HG02938 (cell line): ENCODE data around the gene SOX6.

ENCODE experiments used
- ATAC-seq: cut with Tn5 transposase; IDR thresholded peaks from one replicate; pipeline ENCODE4 v1.9.1; 2021; ENCODE audit warnings: mild to moderate bottlenecking, moderate library complexity; ENCODE audit not compliant: unreplicated experiment

SOX6 gene

DNA sequence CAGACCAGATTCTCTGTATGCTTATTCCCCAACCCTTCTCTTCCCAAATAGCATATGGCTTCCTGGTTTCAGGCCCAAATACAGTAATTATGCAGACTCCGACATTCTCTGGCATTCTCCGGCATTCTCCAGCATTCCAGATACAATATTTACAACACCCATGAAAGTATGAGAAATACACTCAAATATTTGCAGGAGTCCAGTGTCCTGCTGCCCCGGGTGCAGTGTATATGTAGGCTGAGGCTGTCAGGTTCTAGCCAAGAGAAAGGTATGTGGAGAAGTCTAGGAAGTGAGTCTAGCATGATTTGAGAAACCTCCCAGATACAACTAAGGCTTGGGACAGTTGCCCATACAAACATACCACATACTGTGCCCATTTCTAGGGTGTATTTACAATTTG lies 160.7 kb downstream of the SOX6 start:
- no peak for ATAC-seq

DNA sequence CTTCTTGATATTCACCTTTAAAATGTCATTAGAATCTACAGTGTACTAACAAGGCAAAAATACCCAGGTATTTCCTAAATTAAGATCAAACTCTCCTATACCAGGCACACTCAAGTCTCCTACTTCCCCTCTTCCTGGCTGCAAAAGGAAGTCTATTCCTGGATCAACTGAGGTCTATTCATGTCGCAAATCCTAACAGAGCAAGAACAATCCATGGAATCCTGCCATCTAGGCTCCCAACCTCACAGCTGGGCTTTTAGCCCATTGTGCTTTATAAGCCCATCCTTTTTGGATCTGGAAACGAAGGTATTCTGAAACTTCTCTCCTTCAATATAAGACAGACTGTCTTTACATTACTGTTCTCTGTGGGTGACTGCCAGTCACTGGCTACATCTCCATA lies 161.8 kb downstream of the SOX6 start:
- ATAC-seq: no peak

DNA sequence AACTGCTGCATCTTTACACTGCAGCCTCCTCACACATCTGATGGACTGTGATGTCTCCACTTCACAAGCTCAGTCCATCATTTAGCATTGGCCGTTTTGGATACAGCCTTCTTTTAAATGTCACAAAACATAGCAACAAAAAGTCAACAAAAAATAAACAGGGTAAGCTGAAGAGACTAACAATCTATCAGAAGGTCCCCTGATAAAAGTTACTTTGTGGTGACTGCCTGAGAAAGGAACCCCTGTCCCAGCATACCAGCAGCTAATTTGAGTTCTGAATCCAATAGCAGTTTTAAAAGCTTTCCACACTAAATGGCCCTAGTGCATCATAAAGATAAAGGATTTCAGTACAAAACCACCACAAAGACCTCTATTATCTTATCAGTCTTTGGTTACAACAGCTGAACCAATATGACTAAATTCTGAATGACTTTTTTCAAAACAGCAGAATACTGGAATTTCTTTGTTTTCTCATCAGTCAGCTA lies 162.4 kb downstream of the SOX6 start:
- ATAC-seq: no peak

DNA sequence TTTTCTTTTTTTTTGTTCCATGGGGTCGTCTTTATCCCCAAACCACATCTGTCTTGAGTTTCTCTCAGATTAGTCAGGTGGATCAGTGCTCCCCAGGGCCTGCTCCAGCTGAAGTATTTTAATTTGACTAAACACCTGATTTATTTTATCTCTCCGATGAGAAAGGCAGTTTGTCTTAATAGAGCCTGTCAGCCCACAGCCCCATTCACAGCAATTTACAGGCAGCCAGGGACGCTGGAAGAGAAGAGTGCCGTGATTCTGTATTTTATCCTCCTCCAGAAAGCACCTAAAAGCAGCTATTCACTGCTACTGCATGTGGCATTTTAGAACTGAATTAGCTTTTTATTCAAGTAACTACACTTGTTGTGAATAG lies 164.5 kb downstream of the SOX6 start:
- ATAC-seq: no peak

DNA sequence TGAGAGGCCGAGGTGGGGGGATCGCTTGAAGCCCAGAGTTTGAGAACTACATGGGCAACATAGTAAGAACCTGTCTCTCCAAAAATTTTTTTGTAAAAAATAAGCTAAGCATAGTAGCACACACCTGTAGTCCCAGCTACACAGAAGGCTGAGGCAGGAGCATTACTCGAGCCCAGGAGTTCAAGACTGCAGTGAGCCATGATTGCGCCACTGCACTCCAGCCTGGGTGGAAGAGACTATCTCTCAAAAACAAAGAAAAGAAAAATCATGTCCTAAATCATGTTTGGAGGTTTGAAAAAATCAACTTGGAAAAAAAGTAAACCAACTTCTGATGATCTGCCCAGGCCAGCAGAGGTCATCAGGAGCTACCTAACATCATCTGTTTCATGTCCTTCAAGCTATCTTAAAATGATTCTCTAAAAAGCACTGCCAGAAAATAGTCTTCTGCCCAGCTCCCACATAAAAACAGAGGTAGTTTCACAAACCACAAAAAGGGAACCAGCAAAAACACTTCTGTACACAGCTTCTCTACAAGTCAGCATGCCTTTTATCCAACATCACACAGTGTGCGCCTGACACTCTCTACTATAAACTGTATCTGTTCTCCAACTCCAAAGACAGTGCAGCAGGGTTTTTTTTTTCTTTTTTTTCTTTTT lies 165.0 kb downstream of the SOX6 start:
- ATAC-seq: no peak

DNA sequence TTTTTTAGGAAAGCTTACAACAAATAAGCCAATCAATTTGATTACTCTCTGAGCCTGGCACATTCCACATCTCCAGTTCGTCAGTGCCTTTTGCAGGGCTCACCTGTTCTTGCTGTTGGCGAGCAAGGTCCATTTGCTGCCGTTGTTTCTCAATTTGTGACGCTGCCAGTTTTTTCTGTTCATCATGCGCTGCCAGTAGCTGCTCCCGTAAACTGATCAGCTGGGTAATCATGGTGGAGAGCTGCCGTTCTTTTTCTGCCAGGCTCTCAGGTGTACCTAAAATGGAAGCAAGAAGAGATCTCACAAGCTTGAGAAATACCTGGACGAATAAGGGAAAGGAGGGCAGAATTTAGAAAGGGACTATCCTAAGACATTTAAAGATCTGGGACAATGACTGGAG lies 169.7 kb downstream of the SOX6 start:
- ATAC-seq: no peak

DNA sequence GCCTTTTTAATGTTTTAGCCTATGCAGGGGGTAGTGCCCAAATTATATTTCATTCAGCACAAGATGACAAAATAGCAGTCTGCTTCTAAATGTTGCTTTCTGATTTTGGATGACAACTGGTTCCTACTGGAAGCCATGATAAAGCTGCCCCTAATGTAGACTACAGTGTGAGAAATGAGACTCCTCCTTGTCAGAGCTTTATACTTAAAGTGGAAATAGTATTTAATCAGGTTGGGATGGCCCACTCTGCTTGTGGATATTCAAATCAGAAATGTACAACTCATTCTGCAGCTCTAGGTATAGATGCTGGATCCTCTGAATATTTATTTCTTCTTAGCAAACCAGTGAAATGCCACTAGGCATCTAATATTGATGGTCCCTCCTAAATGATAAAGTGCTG lies 171.3 kb downstream of the SOX6 start:
- ATAC-seq: no peak

DNA sequence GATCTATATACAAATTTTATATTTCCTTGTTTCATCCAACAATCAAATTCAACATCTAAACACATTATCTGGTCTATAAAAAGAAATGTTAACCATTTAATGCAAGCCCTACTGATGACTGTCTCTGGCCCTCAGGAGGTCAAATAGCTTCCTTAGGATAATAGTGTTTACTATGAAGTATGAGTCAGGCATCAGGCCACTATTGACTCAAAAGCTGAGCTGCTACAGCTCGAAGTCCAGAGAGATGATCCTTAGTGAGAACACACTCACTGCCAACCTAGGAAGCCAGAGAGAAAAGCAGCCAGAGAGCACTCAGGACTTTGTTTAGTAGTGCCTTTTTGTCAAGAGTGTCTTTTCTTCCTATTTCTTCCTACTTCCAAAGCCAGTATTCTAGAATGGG lies 171.8 kb downstream of the SOX6 start:
- ATAC-seq: no peak

DNA sequence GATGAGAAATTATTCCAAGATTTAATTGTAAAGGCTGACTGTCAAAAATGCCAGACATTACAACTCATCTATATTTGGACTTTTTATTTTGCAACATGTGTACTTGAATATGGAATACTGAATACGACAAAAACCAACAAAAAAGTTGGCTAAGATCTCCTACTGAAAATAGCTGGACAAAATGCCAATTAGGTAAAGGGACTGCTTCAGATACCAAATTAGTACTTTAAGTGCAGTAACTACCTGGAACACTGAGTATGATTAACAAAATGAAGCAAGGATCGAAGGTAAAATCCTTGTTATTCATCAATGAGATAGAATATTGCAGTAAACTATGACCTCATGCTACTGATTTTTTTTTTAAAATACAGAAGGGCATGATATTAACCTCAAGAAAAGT lies 173.8 kb downstream of the SOX6 start:
- no peak for ATAC-seq

DNA sequence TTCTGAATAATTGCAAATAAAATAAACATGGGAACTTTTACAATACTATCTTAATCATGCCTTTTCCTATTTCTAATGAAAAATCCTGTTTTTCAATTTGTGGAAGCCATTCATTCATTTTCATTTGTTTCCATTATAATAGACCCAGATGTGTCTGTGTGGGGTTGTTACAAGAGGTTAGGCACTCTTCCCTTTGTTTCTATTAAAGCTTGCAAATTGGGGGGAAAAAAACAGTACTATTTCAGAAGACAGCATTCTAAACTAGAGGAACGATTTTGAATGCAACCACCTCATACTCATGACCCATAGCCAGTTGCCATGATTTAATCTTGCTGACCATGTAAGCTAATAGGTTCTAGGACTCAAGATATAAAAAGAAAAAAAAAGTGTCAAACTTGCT lies 175.5 kb downstream of the SOX6 start:
- no peak for ATAC-seq

DNA sequence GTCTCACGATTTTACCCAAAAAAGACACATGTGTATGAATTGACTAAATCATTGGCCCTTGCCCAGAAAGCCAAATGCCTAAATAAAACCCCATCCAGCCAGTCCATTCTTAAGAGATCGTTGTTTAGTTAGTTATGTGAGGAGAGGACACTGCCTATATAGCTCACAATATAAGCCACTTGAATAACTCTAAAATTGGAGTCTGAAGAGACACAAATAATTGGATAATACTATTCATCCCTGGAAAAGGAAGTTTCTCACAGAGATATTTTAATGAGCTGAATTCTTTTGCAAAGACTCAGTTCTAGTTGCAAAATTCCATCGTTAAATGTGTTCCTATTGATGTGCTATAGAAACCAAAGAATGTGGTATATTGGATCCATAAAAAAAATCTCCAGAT lies 176.7 kb downstream of the SOX6 start:
- no peak for ATAC-seq

DNA sequence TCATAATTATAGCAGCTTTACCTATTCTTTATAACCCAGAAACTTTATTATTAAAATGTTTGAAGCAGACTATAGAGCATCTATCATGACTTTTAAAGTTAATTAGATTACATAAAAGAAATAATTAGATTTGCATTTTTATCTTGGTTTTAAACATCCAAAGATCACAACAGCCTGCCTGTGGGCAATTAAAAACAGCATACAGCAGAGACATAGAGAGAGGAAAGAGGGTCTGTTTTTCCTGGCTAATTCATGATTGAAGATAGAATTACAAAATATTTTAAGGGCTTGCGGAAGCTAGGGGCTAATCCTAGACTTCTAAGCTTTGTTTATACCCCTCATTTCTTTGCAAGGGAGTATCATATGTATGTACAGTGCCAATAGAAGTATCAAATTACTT lies 178.1 kb downstream of the SOX6 start:
- ATAC-seq: no peak

DNA sequence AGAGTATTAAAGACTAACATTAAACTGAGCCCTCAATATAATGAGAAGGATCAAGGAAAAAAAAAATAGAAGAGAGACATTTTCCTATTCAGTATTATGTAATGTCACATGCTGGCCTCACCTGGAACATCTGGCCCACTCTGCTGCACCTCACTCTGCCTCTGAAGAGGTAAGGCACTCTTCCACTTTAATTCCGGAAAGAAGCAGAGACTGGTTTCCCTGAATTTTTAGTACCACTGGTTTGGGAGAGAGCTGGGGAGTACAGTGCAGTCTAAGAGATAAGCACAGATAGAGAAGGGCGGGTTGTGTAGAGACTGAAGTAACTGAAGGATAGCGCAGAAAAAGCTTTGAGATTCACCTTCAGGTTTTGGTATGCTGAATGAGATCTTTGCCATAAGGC lies 178.7 kb downstream of the SOX6 start:
- no peak for ATAC-seq

DNA sequence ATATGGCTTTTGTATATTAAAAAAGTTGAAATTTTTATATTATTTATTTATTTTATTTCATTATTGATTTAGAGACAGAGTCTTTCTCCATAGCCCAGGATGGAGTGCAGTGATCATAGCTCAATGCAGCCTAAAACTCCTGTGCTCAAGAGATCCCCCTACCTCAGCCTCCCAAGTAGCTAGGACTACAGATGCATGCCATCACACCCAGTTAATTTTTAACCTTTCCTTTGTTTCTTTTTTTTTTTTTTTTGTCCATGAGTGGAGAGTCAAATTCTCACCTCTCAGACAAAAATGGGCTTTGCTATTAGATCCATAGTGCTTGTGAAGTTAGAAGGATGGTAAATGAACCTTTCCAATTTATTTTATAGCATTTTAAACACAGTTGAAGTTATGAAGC lies 182.5 kb downstream of the SOX6 start:
- ATAC-seq: no peak

DNA sequence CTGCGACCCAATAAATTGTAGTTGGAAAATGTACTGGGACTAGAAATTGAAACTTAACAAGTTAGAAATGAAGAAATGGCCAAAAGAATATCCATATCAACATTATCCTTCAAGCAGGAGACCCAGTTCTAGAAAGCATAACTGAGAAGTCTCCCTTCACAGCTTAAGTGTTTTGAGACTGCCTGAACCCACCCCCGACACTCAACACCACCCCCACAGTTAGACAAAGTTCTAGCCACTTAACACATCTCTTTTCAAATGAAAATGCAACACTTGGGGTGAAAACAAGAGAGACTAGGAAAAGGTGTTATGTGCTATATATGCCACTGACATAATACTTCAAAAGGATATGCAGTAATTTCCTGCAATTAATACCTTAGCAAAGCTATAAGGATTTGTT lies 184.5 kb downstream of the SOX6 start:
- ATAC-seq: no peak

DNA sequence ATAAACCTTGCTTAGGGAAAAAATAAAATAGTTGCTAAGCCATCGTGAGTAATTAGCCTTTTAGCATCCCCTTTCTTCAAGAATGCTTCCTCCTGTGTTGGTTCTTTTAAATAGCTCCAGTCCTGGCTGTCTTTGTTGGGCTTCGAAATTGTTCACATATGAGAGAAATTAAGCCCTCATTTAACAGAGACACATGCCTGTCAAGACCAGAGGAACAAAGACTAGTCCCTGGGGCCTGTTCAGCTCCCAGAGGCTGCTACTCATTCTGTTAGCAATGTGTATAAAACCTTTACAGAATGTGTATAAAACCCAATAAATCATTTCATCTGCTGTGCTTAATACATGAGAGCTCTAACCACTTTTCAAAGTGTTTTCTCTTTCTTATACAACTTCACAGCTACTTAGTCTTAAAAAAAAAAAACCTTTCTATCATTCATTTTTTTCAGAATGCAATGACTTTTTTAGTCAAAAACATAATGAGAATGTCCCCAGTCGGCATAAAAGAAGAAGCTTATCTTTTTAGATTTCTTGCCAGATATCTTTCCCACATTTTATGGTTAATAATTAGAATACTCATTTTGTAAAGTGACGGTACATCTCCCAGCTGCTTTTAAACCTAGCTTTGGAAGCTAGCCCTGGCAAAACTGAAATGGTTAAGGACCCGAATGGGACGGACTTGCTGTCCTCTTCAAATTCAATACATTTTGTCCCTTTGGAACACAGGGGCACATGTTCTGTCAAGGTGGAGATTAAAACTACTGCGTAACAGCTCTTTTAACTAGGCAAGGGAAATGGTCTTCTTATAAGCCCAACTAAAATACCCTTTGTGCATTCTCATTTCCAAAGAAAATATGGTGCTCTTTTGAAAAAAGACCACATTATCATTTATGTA lies 186.1 kb downstream of the SOX6 start:
- no peak for ATAC-seq

DNA sequence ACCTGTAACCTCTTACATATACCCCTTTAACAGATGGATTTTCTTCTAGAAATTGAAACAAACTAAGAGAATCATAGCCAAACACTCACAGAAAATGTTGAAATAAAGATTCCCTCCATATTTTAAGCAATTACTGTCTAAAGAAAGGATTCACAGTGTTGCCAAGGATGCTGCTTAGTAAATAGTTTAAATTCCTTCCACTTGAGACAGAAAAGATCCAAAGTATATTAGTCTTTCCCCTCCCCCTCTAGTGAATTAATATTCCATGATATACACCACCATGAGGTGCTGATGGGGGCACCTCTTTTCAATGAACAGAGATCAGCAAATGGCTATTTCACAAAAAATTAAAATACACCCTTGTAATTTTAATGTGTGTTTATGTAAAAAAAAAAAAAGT lies 186.8 kb downstream of the SOX6 start:
- ATAC-seq: no peak

DNA sequence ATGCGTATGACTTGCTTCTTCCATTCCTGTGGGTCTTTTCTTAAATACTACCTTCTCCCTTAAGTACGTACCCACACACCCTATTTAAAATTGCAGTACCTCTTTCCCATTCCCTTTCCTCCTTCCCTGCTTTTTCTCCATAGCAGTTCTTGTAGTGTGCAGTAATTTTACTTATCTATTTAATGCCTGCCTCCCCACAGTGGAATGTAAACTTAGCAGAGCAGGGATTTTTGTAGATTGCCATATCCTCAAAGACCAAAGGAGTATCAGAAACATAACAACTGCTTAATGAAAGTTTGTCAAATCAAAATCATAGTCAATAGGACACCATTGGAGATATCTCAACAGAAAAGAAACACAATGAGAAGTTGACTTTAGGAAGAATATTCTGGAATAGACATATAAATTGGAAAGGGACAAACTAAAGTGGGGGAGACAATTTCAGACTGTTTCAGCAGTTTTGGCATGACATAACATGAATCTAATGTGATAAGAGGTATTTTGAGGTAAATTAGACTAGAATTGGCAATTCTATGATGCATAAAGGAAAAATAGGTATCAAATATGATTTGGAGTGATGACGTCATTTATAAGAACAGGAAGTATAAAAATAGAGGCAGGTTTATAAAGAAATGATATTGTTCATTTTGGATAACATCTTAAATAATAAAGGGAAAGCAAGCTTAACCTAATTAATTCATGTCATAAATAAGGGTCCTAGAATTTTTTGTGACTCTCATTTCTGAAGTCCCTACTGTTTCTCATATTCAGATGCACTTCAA lies 188.4 kb downstream of the SOX6 start:
- no peak for ATAC-seq

DNA sequence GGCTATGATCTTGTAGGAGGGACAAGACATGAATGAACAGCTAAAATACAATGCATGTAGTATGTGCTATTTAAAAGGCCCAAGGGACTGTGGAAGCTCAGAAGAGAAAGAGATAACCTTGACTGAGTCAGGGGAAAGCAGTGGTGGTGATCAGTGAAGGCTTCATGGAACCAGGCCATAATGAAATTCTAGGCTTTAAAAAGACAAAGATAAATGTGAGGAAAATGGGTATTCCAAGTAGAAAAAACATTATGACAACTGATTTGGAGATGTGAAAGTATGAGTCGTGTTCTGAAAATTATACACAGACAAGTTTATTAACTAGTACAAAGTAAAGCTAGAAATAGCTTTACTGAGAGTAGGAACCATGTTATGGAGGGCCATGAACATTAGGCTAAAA lies 189.8 kb downstream of the SOX6 start:
- no peak for ATAC-seq

DNA sequence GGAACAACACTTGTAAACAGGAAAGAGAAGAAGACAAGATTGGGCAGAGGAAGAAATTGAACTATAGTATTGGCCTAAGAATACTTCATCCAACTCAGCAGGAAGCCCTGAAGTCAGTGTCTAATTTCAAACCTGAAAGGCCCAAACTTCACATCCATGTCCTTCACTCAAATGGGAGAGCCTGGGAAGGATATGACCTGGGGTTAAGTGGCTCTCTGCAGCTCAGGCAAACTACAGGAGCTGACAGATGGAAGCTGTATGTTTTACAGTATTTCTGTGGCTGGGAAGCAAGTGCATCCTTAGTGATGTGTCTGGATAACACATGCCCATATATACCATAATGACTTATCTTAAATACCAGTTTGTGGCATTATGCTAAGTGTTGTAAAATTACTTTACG lies 196.2 kb downstream of the SOX6 start:
- no peak for ATAC-seq

DNA sequence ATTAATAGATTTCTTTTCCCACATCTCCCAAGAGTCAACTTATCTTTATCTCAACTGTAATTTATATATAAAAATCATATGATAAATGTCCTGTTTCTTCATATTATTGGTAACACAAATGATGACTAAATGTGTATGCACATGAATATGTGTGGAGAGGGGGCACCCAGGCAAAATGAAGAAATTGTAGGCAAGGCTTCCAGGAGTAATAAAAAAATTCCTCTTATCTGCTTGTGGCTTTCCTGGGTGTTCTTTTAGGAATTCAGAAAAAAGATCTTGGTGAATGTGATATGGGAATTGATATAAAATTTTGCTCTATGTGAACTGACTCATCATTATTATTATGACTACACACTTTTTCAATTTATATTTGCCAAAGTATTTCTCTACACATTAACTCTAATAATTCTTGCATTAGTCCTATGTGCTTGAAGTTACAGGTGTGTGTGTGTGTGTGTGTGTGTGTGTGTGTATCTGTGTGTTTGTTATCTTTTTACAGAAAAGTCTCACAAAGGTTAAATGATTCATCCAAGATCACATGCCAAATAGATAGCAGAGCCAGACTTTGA lies 197.8 kb downstream of the SOX6 start:
- ATAC-seq: no peak
